HepG2 (cell line): Measurements from ENCODE around the gene ZNF71. TPM values are rescaled to one million over a fixed set of nuclear protein-coding genes. Genes with fewer than 3 reads are reported as not detected.

Experiments used
- FIP1L1 ChIP-seq: fragments of 200-400 bp; formaldehyde crosslinking; IDR thresholded peaks from 2 replicates; pipeline ENCODE4 v1.6.1; 2018; ENCODE audit warnings: low read depth, mild to moderate bottlenecking, low read length, moderate library complexity, borderline replicate concordance; ENCODE audit not compliant: insufficient read depth
- ZNF260 ChIP-seq: sonication (generic); formaldehyde crosslinking; IDR thresholded peaks from 2 replicates; pipeline ENCODE4 v1.4.0; 2020; ENCODE audit warnings: missing genetic modification reagents, low read depth, mild to moderate bottlenecking, borderline replicate concordance
- ZSCAN31 ChIP-seq: sonication (generic); formaldehyde crosslinking; IDR thresholded peaks from 2 replicates; pipeline ENCODE4 v1.5.0; 2020; ENCODE audit warnings: low read depth, mild to moderate bottlenecking, missing genetic modification reagents
- polyA plus RNA-seq, 8 experiments: library from polyadenylated mRNA; depleted of rRNA in 3 of 8; stranded (reverse) in 7 of 8; unstranded in 1 of 8; fragments of >200 nt; fragmentation: Illumina TruSeq in 4 of 8; extraction: Trizol in 4 of 8; gene quantifications; 2 replicates each; pipeline versions ENCODE4 v1.2.1 to v1.2.3, GENCODE V29; 2011 to 2016; ENCODE audit warnings: low read depth in 4 of 8, missing spikeins in 1 of 8, mixed read lengths in 1 of 8; ENCODE audit not compliant: insufficient read depth in 1 of 8
- total RNA-seq, 5 experiments: library from RNA; depleted of rRNA; stranded (reverse); fragments of >200 nt; fragmentation: Illumina TruSeq; extraction: Trizol; gene quantifications; 2 replicates each; pipeline ENCODE4 v1.2.3, GENCODE V29; 2016; ENCODE audit warnings: low read depth in 1 of 5
- TF ChIP-seq, protein P1 (sequence below): sonication (generic); formaldehyde crosslinking; IDR thresholded peaks from 2 replicates; pipeline ENCODE4 v1.9.0; 2021; ENCODE audit warnings: mild to moderate bottlenecking, missing genetic modification reagents
- TF ChIP-seq, protein P2 (sequence below), 2 experiments: fragments of 450-650 bp in 1 of 2; sonication (generic) in 1 of 2; formaldehyde crosslinking in 1 of 2; IDR thresholded peaks; 2 replicates each; pipeline versions ENCODE4 v1.6.1 to v1.8.0; 2016 to 2022; ENCODE audit warnings: antibody characterized with exemption in 1 of 2, mild to moderate bottlenecking in 1 of 2, missing genetic modification reagents in 1 of 2
- TF ChIP-seq, protein P3 (sequence below): IDR thresholded peaks from 2 replicates; pipeline ENCODE4 v1.4.0; 2020; ENCODE audit warnings: mild to moderate bottlenecking, missing genetic modification reagents

Gene ZNF71
- total and polyA plus RNA-seq, 2 of the 13 experiments (the other 11 are each of a cell fraction or from before 2014, with no cell fraction given), result 2.2 to 4.4 TPM

DNA sequence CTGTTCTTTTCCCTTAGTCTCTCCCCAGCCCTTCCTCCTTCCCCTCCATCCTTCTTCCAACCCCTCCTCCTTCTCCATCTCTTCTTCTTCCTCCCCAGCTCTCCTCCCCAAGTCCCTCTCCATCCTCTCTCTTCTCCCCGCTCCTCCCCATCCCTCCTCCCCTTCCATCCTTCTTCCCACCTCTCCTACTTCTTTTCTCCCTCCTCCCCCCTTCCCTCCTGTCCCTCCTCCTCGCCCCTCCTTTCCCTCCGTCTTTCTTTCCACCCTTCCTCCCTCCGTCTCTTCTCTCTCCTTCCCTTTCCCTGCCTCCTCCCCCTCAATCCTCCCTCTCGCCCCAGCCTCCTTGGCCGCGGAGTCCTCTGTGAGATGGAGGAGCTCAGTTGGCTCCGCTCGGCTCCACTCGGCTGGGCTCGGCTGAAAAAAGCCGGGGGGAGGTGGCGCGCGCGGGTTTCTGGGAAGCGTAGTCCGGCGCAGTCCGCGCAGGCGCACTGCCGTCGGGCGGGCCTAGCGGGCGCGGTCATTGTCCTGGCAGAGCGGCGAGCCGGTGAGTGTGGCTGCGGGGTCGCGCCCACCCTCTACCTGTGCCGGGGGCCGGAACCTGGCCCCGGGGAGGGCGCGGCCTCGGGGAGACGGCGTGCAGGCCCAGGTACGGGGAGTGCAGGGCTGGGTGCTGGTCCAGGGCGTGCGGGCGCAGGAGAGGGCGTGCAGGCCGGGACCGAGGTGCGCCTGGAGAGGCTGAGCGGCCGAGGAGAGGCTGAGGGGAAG lies at the start of gene ZNF71 (continued):
- TF ChIP-seq, protein P1, sequence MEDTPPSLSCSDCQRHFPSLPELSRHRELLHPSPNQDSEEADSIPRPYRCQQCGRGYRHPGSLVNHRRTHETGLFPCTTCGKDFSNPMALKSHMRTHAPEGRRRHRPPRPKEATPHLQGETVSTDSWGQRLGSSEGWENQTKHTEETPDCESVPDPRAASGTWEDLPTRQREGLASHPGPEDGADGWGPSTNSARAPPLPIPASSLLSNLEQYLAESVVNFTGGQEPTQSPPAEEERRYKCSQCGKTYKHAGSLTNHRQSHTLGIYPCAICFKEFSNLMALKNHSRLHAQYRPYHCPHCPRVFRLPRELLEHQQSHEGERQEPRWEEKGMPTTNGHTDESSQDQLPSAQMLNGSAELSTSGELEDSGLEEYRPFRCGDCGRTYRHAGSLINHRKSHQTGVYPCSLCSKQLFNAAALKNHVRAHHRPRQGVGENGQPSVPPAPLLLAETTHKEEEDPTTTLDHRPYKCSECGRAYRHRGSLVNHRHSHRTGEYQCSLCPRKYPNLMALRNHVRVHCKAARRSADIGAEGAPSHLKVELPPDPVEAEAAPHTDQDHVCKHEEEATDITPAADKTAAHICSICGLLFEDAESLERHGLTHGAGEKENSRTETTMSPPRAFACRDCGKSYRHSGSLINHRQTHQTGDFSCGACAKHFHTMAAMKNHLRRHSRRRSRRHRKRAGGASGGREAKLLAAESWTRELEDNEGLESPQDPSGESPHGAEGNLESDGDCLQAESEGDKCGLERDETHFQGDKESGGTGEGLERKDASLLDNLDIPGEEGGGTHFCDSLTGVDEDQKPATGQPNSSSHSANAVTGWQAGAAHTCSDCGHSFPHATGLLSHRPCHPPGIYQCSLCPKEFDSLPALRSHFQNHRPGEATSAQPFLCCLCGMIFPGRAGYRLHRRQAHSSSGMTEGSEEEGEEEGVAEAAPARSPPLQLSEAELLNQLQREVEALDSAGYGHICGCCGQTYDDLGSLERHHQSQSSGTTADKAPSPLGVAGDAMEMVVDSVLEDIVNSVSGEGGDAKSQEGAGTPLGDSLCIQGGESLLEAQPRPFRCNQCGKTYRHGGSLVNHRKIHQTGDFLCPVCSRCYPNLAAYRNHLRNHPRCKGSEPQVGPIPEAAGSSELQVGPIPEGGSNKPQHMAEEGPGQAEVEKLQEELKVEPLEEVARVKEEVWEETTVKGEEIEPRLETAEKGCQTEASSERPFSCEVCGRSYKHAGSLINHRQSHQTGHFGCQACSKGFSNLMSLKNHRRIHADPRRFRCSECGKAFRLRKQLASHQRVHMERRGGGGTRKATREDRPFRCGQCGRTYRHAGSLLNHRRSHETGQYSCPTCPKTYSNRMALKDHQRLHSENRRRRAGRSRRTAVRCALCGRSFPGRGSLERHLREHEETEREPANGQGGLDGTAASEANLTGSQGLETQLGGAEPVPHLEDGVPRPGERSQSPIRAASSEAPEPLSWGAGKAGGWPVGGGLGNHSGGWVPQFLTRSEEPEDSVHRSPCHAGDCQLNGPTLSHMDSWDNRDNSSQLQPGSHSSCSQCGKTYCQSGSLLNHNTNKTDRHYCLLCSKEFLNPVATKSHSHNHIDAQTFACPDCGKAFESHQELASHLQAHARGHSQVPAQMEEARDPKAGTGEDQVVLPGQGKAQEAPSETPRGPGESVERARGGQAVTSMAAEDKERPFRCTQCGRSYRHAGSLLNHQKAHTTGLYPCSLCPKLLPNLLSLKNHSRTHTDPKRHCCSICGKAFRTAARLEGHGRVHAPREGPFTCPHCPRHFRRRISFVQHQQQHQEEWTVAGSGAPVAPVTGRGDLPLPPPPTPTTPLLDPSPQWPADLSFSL (CRISPR knock-in tag), result no peak
- TF ChIP-seq, protein P2, sequence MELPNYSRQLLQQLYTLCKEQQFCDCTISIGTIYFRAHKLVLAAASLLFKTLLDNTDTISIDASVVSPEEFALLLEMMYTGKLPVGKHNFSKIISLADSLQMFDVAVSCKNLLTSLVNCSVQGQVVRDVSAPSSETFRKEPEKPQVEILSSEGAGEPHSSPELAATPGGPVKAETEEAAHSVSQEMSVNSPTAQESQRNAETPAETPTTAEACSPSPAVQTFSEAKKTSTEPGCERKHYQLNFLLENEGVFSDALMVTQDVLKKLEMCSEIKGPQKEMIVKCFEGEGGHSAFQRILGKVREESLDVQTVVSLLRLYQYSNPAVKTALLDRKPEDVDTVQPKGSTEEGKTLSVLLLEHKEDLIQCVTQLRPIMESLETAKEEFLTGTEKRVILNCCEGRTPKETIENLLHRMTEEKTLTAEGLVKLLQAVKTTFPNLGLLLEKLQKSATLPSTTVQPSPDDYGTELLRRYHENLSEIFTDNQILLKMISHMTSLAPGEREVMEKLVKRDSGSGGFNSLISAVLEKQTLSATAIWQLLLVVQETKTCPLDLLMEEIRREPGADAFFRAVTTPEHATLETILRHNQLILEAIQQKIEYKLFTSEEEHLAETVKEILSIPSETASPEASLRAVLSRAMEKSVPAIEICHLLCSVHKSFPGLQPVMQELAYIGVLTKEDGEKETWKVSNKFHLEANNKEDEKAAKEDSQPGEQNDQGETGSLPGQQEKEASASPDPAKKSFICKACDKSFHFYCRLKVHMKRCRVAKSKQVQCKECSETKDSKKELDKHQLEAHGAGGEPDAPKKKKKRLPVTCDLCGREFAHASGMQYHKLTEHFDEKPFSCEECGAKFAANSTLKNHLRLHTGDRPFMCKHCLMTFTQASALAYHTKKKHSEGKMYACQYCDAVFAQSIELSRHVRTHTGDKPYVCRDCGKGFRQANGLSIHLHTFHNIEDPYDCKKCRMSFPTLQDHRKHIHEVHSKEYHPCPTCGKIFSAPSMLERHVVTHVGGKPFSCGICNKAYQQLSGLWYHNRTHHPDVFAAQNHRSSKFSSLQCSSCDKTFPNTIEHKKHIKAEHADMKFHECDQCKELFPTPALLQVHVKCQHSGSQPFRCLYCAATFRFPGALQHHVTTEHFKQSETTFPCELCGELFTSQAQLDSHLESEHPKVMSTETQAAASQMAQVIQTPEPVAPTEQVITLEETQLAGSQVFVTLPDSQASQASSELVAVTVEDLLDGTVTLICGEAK (IDR thresholded peaks at IDR 0.05), result no peak
- TF ChIP-seq, protein P2 (CRISPR knock-in tag; IDR thresholded peaks at IDR 0.05), result no peak
- TF ChIP-seq ZSCAN31 (CRISPR knock-in tag), result no peak
- no peak for TF ChIP-seq ZNF260 (CRISPR knock-in tag)
- no peak for TF ChIP-seq FIP1L1
- TF ChIP-seq, protein P3, sequence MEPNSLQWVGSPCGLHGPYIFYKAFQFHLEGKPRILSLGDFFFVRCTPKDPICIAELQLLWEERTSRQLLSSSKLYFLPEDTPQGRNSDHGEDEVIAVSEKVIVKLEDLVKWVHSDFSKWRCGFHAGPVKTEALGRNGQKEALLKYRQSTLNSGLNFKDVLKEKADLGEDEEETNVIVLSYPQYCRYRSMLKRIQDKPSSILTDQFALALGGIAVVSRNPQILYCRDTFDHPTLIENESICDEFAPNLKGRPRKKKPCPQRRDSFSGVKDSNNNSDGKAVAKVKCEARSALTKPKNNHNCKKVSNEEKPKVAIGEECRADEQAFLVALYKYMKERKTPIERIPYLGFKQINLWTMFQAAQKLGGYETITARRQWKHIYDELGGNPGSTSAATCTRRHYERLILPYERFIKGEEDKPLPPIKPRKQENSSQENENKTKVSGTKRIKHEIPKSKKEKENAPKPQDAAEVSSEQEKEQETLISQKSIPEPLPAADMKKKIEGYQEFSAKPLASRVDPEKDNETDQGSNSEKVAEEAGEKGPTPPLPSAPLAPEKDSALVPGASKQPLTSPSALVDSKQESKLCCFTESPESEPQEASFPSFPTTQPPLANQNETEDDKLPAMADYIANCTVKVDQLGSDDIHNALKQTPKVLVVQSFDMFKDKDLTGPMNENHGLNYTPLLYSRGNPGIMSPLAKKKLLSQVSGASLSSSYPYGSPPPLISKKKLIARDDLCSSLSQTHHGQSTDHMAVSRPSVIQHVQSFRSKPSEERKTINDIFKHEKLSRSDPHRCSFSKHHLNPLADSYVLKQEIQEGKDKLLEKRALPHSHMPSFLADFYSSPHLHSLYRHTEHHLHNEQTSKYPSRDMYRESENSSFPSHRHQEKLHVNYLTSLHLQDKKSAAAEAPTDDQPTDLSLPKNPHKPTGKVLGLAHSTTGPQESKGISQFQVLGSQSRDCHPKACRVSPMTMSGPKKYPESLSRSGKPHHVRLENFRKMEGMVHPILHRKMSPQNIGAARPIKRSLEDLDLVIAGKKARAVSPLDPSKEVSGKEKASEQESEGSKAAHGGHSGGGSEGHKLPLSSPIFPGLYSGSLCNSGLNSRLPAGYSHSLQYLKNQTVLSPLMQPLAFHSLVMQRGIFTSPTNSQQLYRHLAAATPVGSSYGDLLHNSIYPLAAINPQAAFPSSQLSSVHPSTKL (CRISPR knock-in tag), result 0 out of 2 replicates have a peak, but pooled peaks have one; percentile 10
